SK-N-SH (cell line): ENCODE measurements around the gene S1PR3.

ENCODE experiments used
- CTCF ChIP-seq: fragments of 200-600 bp; sonication (generic); IDR thresholded peaks from 2 replicates; pipeline ENCODE4 v1.6.1; 2017; ENCODE audit warnings: antibody characterized with exemption, mild to moderate bottlenecking, moderate library complexity
- GABPA ChIP-seq: IDR thresholded peaks from 2 replicates; pipeline ENCODE4 v1.4.0; 2012; ENCODE audit warnings: low read depth, mild to moderate bottlenecking
- JUND ChIP-seq: IDR thresholded peaks from 2 replicates; pipeline ENCODE4 v1.4.0; 2012
- MEF2A ChIP-seq: IDR thresholded peaks from 2 replicates; pipeline ENCODE4 v1.4.0; 2012; ENCODE audit warnings: low read depth, borderline replicate concordance
- RAD21 ChIP-seq: IDR thresholded peaks from 2 replicates; pipeline ENCODE4 v1.6.1; 2012; ENCODE audit warnings: mild to moderate bottlenecking, low read length
- RCOR1 ChIP-seq: fragments of 150-350 bp; IDR thresholded peaks from 2 replicates; pipeline ENCODE4 v1.6.1; 2017; ENCODE audit warnings: antibody characterized with exemption, low read length
- TCF12 ChIP-seq: IDR thresholded peaks from 2 replicates; pipeline ENCODE4 v1.4.0; 2012
- USF1 ChIP-seq: IDR thresholded peaks from 2 replicates; pipeline ENCODE4 v1.4.0; 2012; ENCODE audit warnings: low read depth, borderline replicate concordance

- no peak for TF ChIP-seq CTCF
- no peak for TF ChIP-seq GABPA
- TF ChIP-seq TCF12: no peak
- no peak for TF ChIP-seq RCOR1
- TF ChIP-seq MEF2A: no peak
- no peak for TF ChIP-seq USF1
- TF ChIP-seq RAD21: no peak
- TF ChIP-seq JUND: no peak
Observed at GRCh38 chr9:89009546-89009840, 18.2 kb downstream of the S1PR3 start.
